IMR-90 (cell line): Measurements from ENCODE around the gene CD86.

Experiments used
- MAFK ChIP-seq: IDR thresholded peaks from 2 replicates; pipeline ENCODE4 v1.6.1; 2012; ENCODE audit warnings: low read depth, low read length, improper control_type of control experiment
- SMC3 ChIP-seq: fragments of 150-350 bp; IDR thresholded peaks from 2 replicates; pipeline ENCODE4 v1.6.1; 2016; ENCODE audit warnings: low read depth, mild to moderate bottlenecking, antibody characterized with exemption, low read length, moderate library complexity
- TF ChIP-seq, protein P1 (sequence below): conservative IDR thresholded peaks from 2 replicates; pipeline ENCODE4 v1.5.1; 2012; ENCODE audit warnings: mild to moderate bottlenecking, low read depth, low read length, improper control_type of control experiment

DNA sequence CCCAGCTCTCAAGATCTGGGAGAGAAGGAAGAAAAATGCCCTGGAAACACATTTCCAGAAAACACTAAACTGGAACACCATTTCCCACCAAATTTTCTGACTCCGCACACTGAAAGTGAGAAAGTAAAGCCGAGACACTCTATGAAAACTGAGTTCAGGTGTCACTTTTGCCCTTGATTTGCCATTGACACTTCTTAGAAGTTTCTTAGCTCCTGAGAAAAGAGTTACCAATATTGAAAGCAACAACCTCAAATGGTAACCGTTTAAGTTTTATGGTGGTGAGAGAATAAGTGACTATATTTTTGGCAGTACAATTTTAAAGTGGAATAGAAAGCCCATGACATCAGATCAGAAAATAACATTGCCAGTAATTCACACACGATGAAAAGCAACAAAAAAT is 39.0 kb downstream of the CD86 start:
- TF ChIP-seq, protein P1, sequence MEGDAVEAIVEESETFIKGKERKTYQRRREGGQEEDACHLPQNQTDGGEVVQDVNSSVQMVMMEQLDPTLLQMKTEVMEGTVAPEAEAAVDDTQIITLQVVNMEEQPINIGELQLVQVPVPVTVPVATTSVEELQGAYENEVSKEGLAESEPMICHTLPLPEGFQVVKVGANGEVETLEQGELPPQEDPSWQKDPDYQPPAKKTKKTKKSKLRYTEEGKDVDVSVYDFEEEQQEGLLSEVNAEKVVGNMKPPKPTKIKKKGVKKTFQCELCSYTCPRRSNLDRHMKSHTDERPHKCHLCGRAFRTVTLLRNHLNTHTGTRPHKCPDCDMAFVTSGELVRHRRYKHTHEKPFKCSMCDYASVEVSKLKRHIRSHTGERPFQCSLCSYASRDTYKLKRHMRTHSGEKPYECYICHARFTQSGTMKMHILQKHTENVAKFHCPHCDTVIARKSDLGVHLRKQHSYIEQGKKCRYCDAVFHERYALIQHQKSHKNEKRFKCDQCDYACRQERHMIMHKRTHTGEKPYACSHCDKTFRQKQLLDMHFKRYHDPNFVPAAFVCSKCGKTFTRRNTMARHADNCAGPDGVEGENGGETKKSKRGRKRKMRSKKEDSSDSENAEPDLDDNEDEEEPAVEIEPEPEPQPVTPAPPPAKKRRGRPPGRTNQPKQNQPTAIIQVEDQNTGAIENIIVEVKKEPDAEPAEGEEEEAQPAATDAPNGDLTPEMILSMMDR: no peak
- TF ChIP-seq SMC3 (no peak), MAFK (no peak)
